GM12875 (cell line): ENCODE data around the gene RBCK1.

Experiments
- H3K4me3 ChIP-seq: one replicate; pipeline ENCODE4 v1.5.1; 2011; ENCODE audit warnings: low read depth, low read length, control low read depth
- TF ChIP-seq, protein P1 (sequence below): IDR thresholded peaks from 2 replicates; pipeline ENCODE4 v1.5.1; 2011; ENCODE audit warnings: low read depth, mild to moderate bottlenecking, control low read depth, inconsistent platforms, low read length, moderate library complexity, borderline replicate concordance; ENCODE audit not compliant: insufficient read depth

RBCK1 gene

GRCh38 chr20:427401-427800 lies 19.3 kb downstream of the RBCK1 start:
- no peak overlapping the region for H3K4me3 ChIP-seq
- TF ChIP-seq, protein P1, sequence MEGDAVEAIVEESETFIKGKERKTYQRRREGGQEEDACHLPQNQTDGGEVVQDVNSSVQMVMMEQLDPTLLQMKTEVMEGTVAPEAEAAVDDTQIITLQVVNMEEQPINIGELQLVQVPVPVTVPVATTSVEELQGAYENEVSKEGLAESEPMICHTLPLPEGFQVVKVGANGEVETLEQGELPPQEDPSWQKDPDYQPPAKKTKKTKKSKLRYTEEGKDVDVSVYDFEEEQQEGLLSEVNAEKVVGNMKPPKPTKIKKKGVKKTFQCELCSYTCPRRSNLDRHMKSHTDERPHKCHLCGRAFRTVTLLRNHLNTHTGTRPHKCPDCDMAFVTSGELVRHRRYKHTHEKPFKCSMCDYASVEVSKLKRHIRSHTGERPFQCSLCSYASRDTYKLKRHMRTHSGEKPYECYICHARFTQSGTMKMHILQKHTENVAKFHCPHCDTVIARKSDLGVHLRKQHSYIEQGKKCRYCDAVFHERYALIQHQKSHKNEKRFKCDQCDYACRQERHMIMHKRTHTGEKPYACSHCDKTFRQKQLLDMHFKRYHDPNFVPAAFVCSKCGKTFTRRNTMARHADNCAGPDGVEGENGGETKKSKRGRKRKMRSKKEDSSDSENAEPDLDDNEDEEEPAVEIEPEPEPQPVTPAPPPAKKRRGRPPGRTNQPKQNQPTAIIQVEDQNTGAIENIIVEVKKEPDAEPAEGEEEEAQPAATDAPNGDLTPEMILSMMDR = no peak

- no peak overlapping the region for H3K4me3 ChIP-seq
- TF ChIP-seq, protein P1 = no peak
These were observed 20.0 kb downstream of the RBCK1 start for GRCh38 chr20:427849-428657.

GRCh38 chr20:428658-429200 lies 20.6 kb downstream of the RBCK1 start:
- no peak overlapping the region for H3K4me3 ChIP-seq
- TF ChIP-seq, protein P1 = no peak

DNA sequence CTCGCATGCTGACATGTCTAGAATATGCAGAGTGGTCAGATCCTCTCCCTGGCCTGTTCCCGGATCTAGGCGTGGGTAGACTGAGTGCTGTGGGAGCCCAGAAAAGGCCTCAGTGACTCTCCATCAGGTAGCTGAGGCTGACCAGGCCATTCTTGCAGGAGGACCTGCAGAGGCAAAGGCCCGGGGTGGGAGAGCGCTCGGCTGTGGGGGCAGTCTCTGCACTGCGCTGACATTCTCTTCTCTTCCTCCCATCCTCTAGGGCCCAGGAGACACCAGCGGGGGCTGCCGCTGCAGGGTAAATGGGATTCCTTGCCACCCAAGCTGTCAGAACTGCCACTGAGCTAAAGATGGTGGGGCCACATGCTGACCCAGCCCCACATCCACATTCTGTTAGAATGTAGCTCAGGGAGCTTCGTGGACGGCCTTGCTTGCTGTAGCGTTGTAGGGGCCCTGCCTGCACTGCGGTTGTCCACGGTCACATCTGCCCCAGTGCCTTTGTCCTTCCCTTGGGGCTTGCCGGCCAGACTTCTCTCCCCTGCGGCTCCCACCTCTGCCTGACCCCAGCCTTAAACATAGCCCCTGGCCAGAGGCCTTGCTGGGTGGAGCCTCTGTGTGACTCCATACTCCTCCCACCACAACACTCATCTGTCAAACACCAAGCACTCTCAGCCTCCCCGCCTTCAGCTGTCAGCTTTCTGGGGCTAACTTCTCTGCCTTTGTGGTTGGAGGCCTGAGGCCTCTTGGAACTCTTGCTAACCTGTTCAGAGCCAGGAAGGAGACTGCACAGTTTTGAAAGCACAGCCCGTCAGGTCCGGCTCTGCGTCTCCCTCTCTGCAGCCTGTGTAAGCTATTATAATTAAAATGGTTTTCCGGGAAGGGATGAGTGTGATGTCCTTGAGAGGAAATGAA lies 22.2 kb downstream of the RBCK1 start:
- TF ChIP-seq, protein P1 = no peak
- no peak overlapping the region for H3K4me3 ChIP-seq

DNA sequence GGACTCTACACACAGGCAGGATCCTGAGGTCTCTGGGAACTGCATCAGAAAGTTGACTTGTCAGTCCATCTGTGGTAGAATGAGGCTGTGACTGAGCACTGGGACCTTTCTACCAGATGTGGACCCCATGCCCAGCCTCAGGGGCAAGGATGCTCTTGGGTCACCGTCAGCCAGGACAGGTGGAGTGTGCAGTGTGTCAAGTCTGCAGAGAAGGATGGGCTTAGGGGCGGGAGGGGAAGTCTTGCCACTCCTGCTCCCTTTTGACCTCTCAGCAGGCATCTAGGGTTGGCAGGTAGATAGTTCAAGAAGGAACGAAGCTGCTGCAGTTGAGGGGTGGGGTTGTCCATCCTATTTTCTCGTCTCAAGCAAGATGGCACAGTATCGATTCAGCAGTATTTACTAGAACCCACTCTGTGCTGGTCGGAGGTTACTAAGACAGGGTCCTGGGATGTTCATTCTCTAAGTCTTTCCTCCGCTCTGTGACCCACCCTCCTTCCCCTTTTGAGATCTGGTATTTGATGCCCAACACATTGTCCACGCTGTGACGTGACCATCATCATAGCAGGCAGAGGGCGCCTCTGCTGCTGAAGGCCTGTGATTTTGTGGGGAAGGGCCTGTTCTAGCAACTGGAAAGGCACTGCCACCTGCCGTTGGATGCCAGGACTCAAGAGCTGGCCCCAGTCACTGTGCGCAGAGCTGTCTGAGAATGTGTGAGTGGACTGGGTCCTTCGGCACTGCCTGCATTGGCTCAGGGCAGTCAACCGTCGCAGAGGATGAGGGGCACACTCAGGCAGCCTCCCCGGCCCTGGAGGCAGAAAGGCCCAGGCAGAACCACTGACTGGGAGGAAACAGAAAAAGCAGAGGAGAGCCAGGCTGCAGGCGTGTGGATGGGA lies 23.2 kb downstream of the RBCK1 start:
- H3K4me3 ChIP-seq = no peak overlapping the region
- TF ChIP-seq, protein P1 = 0 out of 2 replicates have a peak, but pooled peaks have one; percentile 23

DNA sequence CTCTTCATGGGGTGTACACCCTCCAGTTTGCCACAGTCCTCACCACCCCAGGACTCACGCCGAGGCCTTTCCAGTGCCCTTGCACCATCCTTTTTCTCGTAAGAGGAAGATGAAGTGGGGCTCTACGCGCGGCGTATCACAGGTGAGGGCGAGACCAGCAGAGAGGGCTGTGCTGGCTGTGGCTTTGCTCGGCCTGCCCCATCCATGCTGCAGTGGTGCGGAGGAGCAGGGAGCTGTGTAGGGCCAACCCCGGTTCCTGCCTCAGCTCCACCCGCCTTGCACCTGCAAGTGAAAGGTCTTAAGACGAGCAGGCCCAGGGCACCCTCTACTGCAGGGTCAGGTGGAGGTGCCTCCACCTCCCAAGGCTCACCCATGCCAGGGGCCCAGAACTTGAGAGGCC lies 24.1 kb downstream of the RBCK1 start:
- no peak overlapping the region for H3K4me3 ChIP-seq
- TF ChIP-seq, protein P1 = no peak
